SJCRH30 (cell line): ENCODE results near the gene HDAC11. TPM values are rescaled to one million over a fixed set of nuclear protein-coding genes. Genes with fewer than 3 reads are reported as not detected.
"Not testable (repeated sequence)": the region's sequence is repeated elsewhere in the genome, so short reads cannot be mapped to it uniquely, and the experiment has no call there.

Experiments
- DNase-seq, 2 experiments: peaks; one replicate each; pipeline ENCODE4 v3.0.0-alpha.2; 2015 to 2020
- H3K27ac ChIP-seq: fragments of 250-450 bp; sonication (Bioruptor Pico); 2 replicates; pipeline ENCODE4 v1.5.1; 2020; ENCODE audit warnings: mild to moderate bottlenecking, moderate library complexity
- H3K27me3 ChIP-seq: fragments of 250-450 bp; sonication (Bioruptor Pico); 2 replicates; pipeline ENCODE4 v1.5.1; 2020; ENCODE audit warnings: mild to moderate bottlenecking, moderate library complexity
- H3K36me3 ChIP-seq: fragments of 250-450 bp; sonication (Bioruptor Pico); 2 replicates; pipeline ENCODE4 v1.5.1; 2020; ENCODE audit warnings: mild to moderate bottlenecking, moderate library complexity
- H3K4me1 ChIP-seq: fragments of 250-450 bp; sonication (Bioruptor Pico); 2 replicates; pipeline ENCODE4 v1.5.1; 2020; ENCODE audit warnings: mild to moderate bottlenecking, moderate library complexity
- H3K4me3 ChIP-seq: fragments of 250-450 bp; sonication (Bioruptor Pico); 2 replicates; pipeline ENCODE4 v1.5.1; 2020; ENCODE audit warnings: mild to moderate bottlenecking, moderate library complexity
- H3K9me3 ChIP-seq: fragments of 250-450 bp; sonication (Bioruptor Pico); replicated peaks from 2 replicates; pipeline ENCODE4 v1.5.1; 2020; ENCODE audit warnings: mild to moderate bottlenecking, moderate library complexity
- total RNA-seq: library from RNA; depleted of rRNA; stranded (reverse); fragments of >200 nt; shearing (Covaris generic); gene quantifications from 2 replicates; pipeline ENCODE4 v1.2.3, GENCODE V29; 2014

The HDAC11 gene
- total RNA-seq, 1 experiment from 2014 or later: 30.7 TPM

DNA sequence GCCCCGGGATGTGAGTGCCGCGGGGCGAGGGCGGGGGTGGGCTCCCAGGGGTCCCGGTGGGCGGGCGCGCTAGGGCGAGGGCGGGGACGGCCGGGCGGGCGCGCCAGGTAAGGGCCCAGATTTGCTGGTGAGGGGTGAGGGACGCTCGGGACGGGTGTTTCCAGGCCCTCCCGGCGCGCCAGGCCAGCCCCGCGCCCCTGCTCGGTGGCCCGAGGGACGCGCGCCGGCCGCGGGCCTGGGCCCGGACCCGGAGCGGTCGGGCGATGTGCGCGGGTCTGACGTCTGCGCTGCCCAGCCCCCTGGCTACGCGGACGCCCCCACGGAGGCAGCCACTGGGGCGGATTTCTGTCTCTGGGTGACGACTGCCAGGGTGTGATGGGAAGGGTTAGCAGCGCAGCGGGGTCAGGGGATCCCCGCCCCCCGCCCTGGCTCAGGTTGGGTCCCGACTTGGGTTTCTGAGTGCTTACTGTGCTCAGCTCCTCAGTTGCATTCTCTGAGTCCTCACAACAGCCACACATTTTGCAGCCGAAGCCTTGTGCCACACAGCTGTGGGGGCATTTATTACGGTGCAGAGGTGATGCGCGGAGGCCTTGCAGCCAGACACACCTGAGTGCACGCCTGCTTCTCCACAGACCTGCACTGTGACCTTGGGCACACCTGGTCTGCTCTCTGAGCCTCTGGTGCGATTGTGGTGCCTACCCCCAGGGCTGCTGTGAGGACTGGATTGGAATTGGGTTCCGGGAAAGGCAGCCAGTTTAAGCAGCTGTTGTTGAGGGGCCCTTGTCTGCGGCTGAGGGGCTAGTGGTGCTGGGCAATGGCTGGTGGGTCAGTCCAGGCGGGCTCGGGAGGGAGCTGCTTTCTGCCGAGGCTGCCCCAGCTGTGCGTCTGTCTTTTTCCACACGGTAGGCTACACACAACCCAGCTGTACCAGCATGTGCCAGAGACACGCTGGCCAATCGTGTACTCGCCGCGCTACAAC lies 523 bp downstream of the HDAC11 start:
- DNase-seq: peak; percentile 66 to 76
- Histone ChIP-seq H3K27ac (peak overlapping the region; percentile 50), H3K4me1 (peaks cover 50% of the 10 kb centered on the region), H3K36me3 (no peaks in the 10 kb centered on the region), H3K27me3 (no peaks in the 10 kb centered on the region), H3K4me3 (peak overlapping the region; percentile 67), H3K9me3 (no peaks in the 10 kb centered on the region)

DNA sequence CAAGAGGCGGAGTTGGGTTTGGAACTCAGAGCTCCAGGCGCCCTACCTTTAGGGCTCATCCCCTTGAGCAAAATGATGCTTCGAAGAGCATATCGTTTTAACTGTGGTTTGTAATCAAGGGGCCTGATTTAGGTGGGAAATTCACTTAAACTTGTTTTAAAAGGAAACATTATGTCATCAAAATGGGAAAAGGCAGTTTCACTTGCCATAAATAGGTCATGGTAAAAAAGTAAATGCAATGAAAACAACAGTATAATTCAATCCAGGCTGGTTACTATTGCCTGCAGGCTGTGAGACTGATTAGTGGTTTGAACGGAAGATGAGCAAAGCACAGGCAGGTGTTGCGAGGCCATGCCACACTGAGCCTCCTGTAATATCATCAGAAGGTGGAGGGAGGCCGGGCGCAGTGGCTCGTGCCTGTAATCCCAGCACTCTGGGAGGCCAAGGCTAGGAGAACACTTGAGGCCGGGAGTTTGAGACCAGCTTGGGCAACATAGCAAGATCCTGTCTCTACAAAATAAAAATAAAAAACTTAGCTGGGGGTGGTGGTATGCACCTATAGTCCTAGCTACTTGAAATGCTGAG lies 2.1 kb downstream of the HDAC11 start:
- no peak overlapping the region for H3K27ac ChIP-seq
- no peaks in the 10 kb centered on the region for H3K9me3 ChIP-seq
- H3K36me3 ChIP-seq: no peaks in the 10 kb centered on the region
- no peaks in the 10 kb centered on the region for H3K27me3 ChIP-seq
- H3K4me1 ChIP-seq: peaks cover 44% of the 10 kb centered on the region
- DNase-seq: no peak
- no peak overlapping the region for H3K4me3 ChIP-seq

DNA sequence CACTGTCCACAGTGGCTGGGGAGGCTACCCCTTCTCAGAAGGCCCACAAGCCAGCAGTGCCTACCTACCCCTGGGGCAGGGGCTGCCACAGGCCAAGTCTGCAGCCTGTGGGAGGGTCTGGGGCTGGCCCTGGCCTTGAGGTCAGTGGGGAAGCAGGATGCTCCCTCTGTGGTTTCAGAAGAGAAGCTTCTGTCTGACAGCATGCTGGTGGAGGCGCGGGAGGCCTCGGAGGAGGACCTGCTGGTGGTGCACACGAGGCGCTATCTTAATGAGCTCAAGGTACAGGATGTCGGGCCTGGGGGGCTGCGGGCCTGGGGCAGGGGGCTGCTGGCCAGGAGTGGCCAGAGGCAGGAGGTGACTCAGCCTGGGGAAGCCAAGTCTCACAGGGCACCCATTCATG lies 3.2 kb downstream of the HDAC11 start:
- peaks cover 33% of the 10 kb centered on the region for H3K4me1 ChIP-seq
- H3K36me3 ChIP-seq: peaks cover under 1% of the 10 kb centered on the region; the same call in 1 of the 2 replicates
- no peak for DNase-seq
- H3K27ac ChIP-seq: no peak overlapping the region
- H3K27me3 ChIP-seq: no peaks in the 10 kb centered on the region
- H3K9me3 ChIP-seq: no peaks in the 10 kb centered on the region
- no peak overlapping the region for H3K4me3 ChIP-seq

DNA sequence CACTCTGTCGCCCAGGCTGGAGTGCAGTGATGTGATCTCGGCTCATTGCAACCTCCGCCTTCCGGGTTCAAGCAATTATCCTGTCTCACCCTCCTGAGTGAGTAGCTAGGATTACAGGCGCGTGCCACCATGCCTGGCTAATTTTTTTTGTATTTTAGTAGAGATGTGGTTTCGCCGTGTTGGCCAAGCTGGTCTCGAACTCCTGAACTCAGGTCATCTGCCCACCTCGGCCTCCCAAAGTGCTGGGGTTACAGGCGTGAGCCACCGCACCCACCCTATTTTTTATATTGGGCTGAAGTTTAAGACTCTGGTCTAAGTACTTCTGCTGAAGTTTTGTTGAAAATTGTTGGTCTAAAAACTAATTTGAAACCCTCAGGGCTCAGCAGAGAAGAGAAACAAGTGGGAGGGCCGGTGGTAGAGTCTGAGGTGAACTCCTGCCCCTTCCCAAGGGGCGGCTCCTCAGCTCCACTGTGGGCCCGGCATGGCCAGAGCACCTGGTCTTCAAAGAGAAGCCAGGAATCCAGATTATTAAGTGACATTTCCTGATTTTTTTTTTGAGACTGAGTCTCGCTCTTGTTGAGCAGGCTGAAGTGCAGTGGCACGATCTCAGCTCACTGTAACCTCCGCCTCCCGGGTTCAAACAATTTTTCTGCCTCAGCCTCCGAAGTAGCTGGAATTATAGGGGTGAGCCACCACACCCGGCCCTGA lies 4.0 kb downstream of the HDAC11 start:
- no peak overlapping the region for H3K27ac ChIP-seq
- no peak overlapping the region for H3K4me3 ChIP-seq
- no peaks in the 10 kb centered on the region for H3K27me3 ChIP-seq
- H3K4me1 ChIP-seq: peaks cover 24% of the 10 kb centered on the region
- H3K36me3 ChIP-seq: peaks cover 7% of the 10 kb centered on the region
- peaks cover 3% of the 10 kb centered on the region; the same call in 1 of the 2 replicates for H3K9me3 ChIP-seq
- DNase-seq: no peak

DNA sequence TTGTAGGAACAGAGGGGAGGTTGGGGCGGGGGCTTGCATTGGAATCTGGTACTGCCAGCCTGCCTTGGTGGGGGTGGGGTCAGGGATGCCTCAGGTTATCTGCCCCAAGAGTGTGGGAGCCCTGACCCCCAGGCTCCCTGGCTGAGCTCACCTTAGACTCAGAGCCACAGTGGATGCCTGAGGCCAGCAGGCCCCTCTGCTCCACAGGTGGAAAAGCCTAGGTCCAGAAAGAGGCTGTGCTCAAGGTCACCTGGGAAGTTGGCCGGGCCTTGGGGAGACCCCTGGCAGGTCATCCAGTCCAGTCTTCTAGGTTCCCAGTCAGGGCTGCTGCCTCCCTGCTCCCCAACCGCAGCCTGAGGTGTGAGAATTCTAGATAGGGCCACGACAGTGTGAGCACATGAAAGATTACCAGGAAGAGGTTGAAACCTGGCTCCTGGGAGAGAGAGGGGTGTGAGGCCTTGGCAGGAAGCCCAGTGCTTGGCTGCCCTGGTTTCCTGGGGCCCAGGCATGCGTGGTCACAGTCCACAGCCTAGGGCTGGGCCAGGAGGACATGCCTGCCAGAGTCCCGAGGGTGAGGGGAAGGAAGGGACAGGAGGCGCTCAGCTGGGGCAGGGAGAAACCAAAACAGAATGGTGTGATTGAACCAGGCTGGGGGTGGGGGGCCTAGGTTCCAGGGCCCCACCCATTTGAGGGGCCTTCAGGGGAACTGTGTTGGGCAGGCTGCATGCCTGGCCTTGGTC lies 4.9 kb downstream of the HDAC11 start:
- peak; percentile 84 to 92 for DNase-seq
- peaks cover 6% of the 10 kb centered on the region; the same call in 1 of the 2 replicates for H3K9me3 ChIP-seq
- H3K4me1 ChIP-seq: peaks cover 24% of the 10 kb centered on the region
- no peak overlapping the region for H3K27ac ChIP-seq
- peaks cover 8% of the 10 kb centered on the region for H3K36me3 ChIP-seq
- H3K27me3 ChIP-seq: no peaks in the 10 kb centered on the region
- H3K4me3 ChIP-seq: no peak overlapping the region

DNA sequence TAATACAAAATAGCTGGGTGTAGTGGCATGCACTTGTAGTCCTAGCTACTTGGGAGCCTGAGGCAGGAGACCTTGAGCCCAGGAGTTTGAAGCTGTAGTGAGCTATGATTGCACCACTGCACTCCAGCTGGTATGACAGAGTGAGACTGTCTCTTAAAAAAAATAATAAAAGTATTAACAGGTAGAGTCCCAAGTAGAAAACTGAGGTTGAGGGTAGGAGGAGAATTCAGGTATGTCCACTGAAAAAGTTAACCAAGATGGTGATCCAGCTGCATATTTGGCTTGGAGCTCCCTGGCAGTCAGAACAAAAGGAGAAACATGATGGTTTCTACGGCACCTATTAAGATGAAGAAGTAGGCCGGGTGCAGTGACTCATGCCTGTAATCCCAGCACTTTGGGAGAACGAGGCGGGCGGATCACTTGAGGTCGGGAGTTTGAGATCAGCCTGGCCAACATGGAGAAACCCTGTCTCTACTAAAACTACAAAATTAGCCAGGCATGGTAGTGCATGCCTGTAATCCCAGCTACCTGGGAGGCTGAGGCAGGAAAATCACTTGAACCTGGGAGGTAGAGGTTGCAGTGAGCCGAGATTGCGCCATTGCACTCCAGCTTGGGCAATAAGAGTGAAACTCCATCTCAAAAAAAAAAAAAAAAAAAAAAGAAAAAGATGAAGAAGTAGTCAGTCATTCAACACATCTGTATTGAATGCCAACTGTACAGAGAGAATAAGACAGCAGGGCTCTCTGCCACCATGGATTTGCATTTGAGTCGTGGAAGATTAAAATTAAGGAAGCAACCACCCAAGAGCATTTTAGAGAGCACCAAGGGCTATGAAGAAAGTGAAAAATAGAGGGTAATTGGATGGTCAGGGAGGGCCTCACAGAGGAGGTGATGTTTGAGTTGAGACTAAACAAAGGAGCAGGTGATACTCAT lies 5.8 kb downstream of the HDAC11 start:
- not testable (repeated sequence) for H3K4me3 ChIP-seq, DNase-seq, H3K27ac ChIP-seq, H3K9me3 ChIP-seq, H3K27me3 ChIP-seq
- H3K36me3 ChIP-seq: peaks cover 13% of the 10 kb centered on the region
- peaks cover 21% of the 10 kb centered on the region for H3K4me1 ChIP-seq

DNA sequence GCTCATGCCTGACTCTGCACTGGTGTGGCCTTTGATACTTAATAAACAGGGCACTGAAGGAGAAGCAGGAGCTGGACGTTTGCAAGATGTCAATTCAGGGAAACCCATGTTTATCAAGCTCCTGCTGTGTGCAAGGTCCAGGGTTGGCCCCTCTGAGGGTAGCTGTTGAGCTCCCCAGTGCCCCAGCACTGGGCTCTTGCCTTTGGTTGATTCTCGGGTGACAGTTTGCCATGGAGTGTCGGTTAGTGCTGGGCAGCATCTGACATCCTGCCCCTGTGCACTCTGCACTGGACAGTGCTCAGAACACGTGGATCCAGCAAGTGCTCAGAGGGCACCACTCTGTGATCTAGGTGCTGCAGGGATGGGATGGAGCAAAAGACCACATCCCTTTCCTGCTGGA lies 7.3 kb downstream of the HDAC11 start:
- H3K27me3 ChIP-seq: no peaks in the 10 kb centered on the region
- peaks cover 6% of the 10 kb centered on the region; the same call in 1 of the 2 replicates for H3K9me3 ChIP-seq
- no peak overlapping the region for H3K4me3 ChIP-seq
- H3K27ac ChIP-seq: no peak overlapping the region
- H3K4me1 ChIP-seq: peaks cover 14% of the 10 kb centered on the region
- DNase-seq: no peak
- peaks cover 13% of the 10 kb centered on the region for H3K36me3 ChIP-seq

DNA sequence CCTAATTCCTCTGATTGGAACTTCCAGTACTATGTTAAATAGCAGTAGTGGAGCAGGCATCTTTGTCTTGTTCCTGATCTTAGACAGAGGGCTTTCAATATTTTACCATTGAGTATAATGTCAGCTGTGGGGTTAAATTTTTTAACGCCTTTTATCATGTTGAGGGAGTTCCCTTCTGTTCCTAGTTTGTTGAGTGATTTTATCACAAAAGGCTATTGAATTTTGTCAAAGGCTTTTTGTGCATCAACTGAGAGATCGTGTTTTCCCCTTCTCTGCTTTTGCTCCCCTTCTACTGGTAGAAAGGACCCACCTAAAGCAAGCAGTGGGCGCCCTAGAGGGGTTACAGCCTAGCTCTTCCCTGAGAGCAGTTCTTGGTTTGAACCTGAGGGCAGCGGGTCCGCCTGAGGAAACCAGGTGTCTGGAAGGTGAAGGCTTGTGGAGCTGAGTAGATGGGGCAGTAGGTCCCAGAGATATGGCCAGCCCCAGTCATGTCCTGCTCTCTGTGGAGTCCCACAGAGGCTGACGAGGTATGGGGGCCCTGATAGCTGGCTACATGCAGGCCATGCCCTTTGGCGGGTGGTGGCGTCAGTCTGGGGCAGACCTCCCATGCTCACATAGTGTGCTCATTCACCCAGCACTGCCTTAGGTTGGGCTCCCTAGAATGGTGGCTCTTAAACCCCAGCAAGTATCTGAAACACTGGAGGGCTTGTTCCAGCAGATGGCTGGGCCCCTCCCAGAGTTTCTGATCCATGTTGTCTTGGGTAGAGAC lies 11.3 kb downstream of the HDAC11 start:
- no peak overlapping the region for H3K27ac ChIP-seq
- no peak for DNase-seq

DNA sequence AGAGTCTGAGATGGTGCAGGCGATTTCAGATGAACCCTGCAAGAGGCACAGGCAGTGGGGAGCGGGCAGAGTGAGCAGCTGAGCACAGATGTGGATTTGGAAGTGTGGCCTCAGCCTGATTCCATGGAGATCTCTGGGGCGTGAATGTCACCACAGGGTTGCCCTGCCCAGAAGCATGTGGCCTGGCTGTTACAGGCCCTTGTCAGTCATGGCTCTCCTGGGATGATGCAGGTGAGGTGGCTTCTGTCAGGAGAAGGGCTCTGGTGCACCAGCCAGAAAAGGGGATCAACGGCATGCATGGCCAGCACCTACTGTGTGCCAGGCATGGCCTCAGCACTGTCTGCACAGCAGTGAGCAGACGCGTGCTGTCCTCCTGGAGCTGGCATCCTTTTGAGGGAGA lies 11.9 kb downstream of the HDAC11 start:
- no peaks in the 10 kb centered on the region for H3K27me3 ChIP-seq
- no peak for DNase-seq
- peaks cover 13% of the 10 kb centered on the region for H3K36me3 ChIP-seq
- H3K4me1 ChIP-seq: no peaks in the 10 kb centered on the region
- H3K27ac ChIP-seq: no peak overlapping the region
- no peak overlapping the region for H3K4me3 ChIP-seq
- peaks cover 6% of the 10 kb centered on the region; the same call in 1 of the 2 replicates for H3K9me3 ChIP-seq

More for the DNA sequence above, 11.3 kb downstream of the HDAC11 start:
- H3K36me3 ChIP-seq: peaks cover 13% of the 10 kb centered on the region
- peaks cover 6% of the 10 kb centered on the region; the same call in 1 of the 2 replicates for H3K9me3 ChIP-seq
- no peak overlapping the region for H3K4me3 ChIP-seq
- H3K4me1 ChIP-seq: no peaks in the 10 kb centered on the region
- H3K27me3 ChIP-seq: no peaks in the 10 kb centered on the region

DNA sequence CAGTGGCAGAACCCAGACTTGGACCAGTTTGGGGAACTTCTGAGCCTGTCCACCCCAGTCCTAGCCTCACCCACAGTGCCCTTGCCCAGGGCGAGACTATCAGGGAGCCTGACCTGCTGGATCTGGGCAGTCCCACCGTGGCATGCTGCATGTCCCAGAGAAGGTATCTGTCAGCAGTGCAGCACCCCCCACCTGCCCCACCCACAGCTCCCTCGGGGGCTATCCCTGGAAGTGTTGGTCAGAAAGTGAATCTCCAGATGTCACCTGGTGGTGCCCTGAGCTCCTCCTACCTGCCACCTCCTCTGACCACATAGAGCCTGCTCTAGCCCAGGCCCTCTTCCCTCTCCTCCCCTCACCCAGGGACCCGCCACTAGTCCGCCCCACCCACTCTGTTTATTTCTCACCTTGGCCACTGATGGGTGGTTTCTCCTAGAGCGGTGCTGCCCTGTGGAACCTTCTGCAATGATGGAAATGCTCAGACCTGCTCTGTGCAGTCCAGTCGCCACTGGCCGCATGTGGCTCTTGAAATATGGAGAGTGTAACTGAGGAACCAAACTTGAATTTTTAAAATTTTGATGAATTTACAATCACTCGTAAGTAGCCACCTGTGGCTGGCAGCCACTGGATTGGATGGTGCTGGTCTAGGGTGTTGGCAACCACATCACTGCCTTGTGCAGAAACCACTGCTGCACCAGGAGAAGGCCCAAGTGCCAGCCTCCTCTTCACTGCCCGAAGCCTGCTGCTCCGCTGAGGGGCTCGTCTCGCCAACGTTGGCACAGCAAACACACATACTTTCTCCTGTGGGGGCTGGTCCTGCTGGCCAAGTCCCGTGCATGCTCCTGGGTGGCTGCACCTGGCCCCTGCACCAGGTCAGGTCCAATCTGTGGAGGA lies 13.1 kb downstream of the HDAC11 start:
- no peaks in the 10 kb centered on the region for H3K27me3 ChIP-seq
- H3K27ac ChIP-seq: no peak overlapping the region
- H3K4me3 ChIP-seq: no peak overlapping the region
- H3K36me3 ChIP-seq: peaks cover 13% of the 10 kb centered on the region
- H3K9me3 ChIP-seq: peaks cover 6% of the 10 kb centered on the region; the same call in 1 of the 2 replicates
- DNase-seq: no peak
- H3K4me1 ChIP-seq: no peaks in the 10 kb centered on the region

DNA sequence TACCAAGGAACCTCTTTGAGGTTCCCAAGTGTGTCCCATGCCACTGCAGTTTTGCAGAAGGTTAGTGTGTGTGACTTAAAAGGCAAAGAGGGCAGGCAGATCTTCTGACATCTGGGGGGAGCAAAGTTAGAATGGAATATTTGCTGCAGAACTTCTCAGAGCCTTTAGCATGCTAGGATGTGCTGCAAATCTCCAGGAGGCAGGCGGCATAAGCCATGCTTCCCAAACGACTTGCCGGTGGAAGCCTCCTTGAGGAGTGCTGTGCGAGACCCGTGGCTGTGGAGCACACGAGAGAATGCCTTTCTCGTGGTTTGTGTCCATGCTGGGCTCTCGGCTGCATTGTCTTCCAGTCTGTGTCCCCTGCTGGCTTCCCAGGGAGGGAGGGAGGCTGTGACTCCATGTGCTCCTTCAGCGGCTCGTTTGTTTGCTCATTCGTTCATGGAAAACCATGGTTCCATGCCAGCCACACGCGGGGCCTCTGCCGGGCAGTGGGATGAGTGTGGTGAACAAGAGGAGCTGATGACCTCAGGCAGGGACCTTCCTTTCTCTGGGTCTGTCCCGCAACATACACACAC lies 13.8 kb downstream of the HDAC11 start:
- DNase-seq: no peak
- no peak overlapping the region for H3K27ac ChIP-seq

More for the DNA sequence above, 13.8 kb downstream of the HDAC11 start:
- Histone ChIP-seq H3K36me3 (peaks cover 8% of the 10 kb centered on the region), H3K27me3 (no peaks in the 10 kb centered on the region), H3K9me3 (peaks cover 5% of the 10 kb centered on the region; the same call in 1 of the 2 replicates), H3K4me1 (no peaks in the 10 kb centered on the region), H3K4me3 (no peak overlapping the region)
